ENCODE data around the gene NUMB. TPM values are rescaled to one million over a fixed set of nuclear protein-coding genes. Genes with fewer than 3 reads are reported as not detected.

Gene NUMB
- total and polyA plus RNA-seq, 2 donors (not counting 3 experiments of a cell fraction or from before 2014, with no cell fraction given) = 128 to 164 TPM

- Histone ChIP-seq H3K27me3 (ENCODE audit: control insufficient read depth in 2 of 2, insufficient read depth in 2 of 2, low read length in 2 of 2) (no peaks in the 10 kb centered on the region), H4K20me1 (replicated peaks; ENCODE audit: control insufficient read depth, extremely low read depth, insufficient read depth, low read length) (peaks cover 5% of the 10 kb centered on the region), H3K9ac (replicated peaks; ENCODE audit: extremely low read depth, insufficient read depth, low read length) (no peak overlapping the region), H3K9me3 (replicated peaks; ENCODE audit: control insufficient read depth, insufficient read depth, low read length) (no peaks in the 10 kb centered on the region), H2AFZ (ENCODE audit: low read depth, low read length) (no peak overlapping the region), H3K4me3 (replicated peaks in 1 of 3; ENCODE audit: insufficient read depth in 1 of 3, low read depth in 1 of 3, low read length in 3 of 3) (no peak overlapping the region), H3K27ac (ENCODE audit: insufficient read depth, low read depth, low read length) (no peak overlapping the region), H3K9me1 (replicated peaks; ENCODE audit: control insufficient read depth, extremely low read depth, insufficient read depth, low read length) (no peaks in the 10 kb centered on the region), H3K4me1 (ENCODE audit: control insufficient read depth, extremely low read depth, insufficient read depth, low read length) (no peaks in the 10 kb centered on the region), H3K79me2 (ENCODE audit: control insufficient read depth, insufficient read depth, low read length) (peaks cover 20% of the 10 kb centered on the region), H3K36me3 (ENCODE audit: control insufficient read depth in 2 of 2, extremely low read depth in 1 of 2, insufficient read depth in 2 of 2, low read length in 2 of 2) (no peaks in the 10 kb centered on the region), H3K4me2 (ENCODE audit: insufficient read depth, low read length) (no peak overlapping the region)
- ChIA-PET CTCF (interaction anchor here (1.1 kb wide), 1 partner anchor 191 kb away, joined by 3 read pairs; no protein-coding TSS in a partner anchor), POLR2A (no interaction called here)
- TF ChIP-seq POLR2A (IDR thresholded peaks at IDR 0.05; ENCODE audit: low read depth, low read length) = no peak
- TF ChIP-seq MAX (IDR thresholded peaks at IDR 0.05; ENCODE audit: insufficient read depth, insufficient read length) = no peak
- TF ChIP-seq, protein P1, sequence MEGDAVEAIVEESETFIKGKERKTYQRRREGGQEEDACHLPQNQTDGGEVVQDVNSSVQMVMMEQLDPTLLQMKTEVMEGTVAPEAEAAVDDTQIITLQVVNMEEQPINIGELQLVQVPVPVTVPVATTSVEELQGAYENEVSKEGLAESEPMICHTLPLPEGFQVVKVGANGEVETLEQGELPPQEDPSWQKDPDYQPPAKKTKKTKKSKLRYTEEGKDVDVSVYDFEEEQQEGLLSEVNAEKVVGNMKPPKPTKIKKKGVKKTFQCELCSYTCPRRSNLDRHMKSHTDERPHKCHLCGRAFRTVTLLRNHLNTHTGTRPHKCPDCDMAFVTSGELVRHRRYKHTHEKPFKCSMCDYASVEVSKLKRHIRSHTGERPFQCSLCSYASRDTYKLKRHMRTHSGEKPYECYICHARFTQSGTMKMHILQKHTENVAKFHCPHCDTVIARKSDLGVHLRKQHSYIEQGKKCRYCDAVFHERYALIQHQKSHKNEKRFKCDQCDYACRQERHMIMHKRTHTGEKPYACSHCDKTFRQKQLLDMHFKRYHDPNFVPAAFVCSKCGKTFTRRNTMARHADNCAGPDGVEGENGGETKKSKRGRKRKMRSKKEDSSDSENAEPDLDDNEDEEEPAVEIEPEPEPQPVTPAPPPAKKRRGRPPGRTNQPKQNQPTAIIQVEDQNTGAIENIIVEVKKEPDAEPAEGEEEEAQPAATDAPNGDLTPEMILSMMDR (IDR thresholded peaks at IDR 0.05; ENCODE audit: extremely low read depth in 1 of 2, insufficient read depth in 1 of 2, low read depth in 1 of 2, low read length in 2 of 2) = no peak
- no peak for TF ChIP-seq GATA2 (IDR thresholded peaks at IDR 0.05; ENCODE audit: insufficient read depth, insufficient read length, low read depth, low read length)
- TF ChIP-seq FOS (IDR thresholded peaks at IDR 0.05; ENCODE audit: borderline replicate concordance, insufficient read depth, low read length) = no peak
- TF ChIP-seq JUN (IDR thresholded peaks at IDR 0.05; ENCODE audit: borderline replicate concordance, insufficient read depth, insufficient read length, low read depth) = no peak
- no peak for TF ChIP-seq EZH2 (IDR thresholded peaks at IDR 0.05; ENCODE audit: borderline replicate concordance, low read depth, low read length, severe bottlenecking)
- TF ChIP-seq POLR2AphosphoS5 (IDR thresholded peaks at IDR 0.05; ENCODE audit: insufficient read depth, low read depth, low read length) = no peak
- TF ChIP-seq MYC (IDR thresholded peaks at IDR 0.05; ENCODE audit: low read depth, low read length) = no peak
- intact Hi-C loops (cut with micrococcal nuclease) (no loop called here), dilution Hi-C loops (cut with MboI; ENCODE audit: extremely low pct_ligation_motif_present, low sequenced_read_pairs) (no loop called here)
- BruUV-seq (replicated peaks) = no TSS peak
- DNase-seq (ENCODE audit: low read depth, low spot score) (no peak), FAIRE-seq (no peak)
These were observed 93.8 kb downstream of the NUMB start for GRCh38 chr14:73364559-73364958.

Measured in endothelial cell of umbilical vein (primary cell).